Heart right ventricle (tissue), 16 donors: ENCODE measurements around the gene ATXN7L1. TPM values are rescaled to one million over a fixed set of nuclear protein-coding genes. Genes with fewer than 3 reads are reported as not detected.
"Not testable (repeated sequence)": the region's sequence is repeated elsewhere in the genome, so short reads cannot be mapped to it uniquely, and the experiment has no call there.

Experiments used
- ATAC-seq, 8 donors: fragments of 200-7000 bp; cut with Tn5 transposase; one replicate each; pipeline ENCODE4 v1.9.1; 2020; ENCODE audit warnings: mild to moderate bottlenecking in 8 of 8, moderate library complexity in 8 of 8, moderate number of reproducible peaks in 1 of 8
- DNase-seq, 2 donors: peaks; one replicate each; pipeline ENCODE4 v3.0.0-alpha.2; 2020
- H3K27ac ChIP-seq, 10 donors: fragments of 200-600 bp; sonication (generic) in 2 of 10; one replicate each; pipeline versions ENCODE4 v1.5.0 to v1.8.0; 2020 to 2022; ENCODE audit warnings: mild to moderate bottlenecking in 3 of 10
- H3K27me3 ChIP-seq, 7 donors: fragments of 200-600 bp; one replicate each; pipeline ENCODE4 v1.8.0; 2021 to 2022; ENCODE audit warnings: mild to moderate bottlenecking in 2 of 7
- H3K36me3 ChIP-seq, 9 donors: fragments of 200-600 bp; sonication (generic) in 1 of 9; one replicate each; pipeline versions ENCODE4 v1.5.0 to v1.8.0; 2020 to 2022; ENCODE audit warnings: mild to moderate bottlenecking in 2 of 9
- H3K4me1 ChIP-seq, 9 donors: fragments of 200-600 bp; sonication (generic) in 1 of 9; one replicate each; pipeline versions ENCODE4 v1.5.0 to v1.8.0; 2020 to 2022; ENCODE audit warnings: mild to moderate bottlenecking in 4 of 9
- H3K4me3 ChIP-seq, 10 donors: fragments of 200-600 bp; sonication (generic) in 2 of 10; one replicate each; pipeline versions ENCODE4 v1.5.0 to v1.8.0; 2020 to 2022; ENCODE audit warnings: mild to moderate bottlenecking in 7 of 10, moderate library complexity in 2 of 10
- H3K9me3 ChIP-seq, 11 donors: fragments of 200-600 bp in 10 of 11; sonication (generic) in 2 of 11; one replicate each; pipeline versions ENCODE4 v1.5.0 to v1.8.0; 2013 to 2022; ENCODE audit warnings: mild to moderate bottlenecking in 2 of 11, control low read depth in 1 of 11, moderate library complexity in 1 of 11
- WGBS, 2 donors: extraction: QIAGEN DNeasy Blood & Tissue Kit; methylation state at CpG; one replicate each; pipeline ENCODE4 v1.1.7; 2013; ENCODE audit warnings: inconsistent platforms in 1 of 2; 5-methylcytosine and 5-hydroxymethylcytosine counted together
- intact Hi-C, 10 donors: fragments of 100-400 bp; cut with DNase I; formaldehyde crosslinking; loops; one replicate each; pipeline versions ENCODE4 v1.11.1 to v1.14.2; 2022
- polyA plus RNA-seq, 2 donors: library from polyadenylated mRNA; stranded (reverse); fragments of 200-250 nt; gene quantifications; one replicate each; pipeline ENCODE4 v1.2.3, GENCODE V29; 2013
- total RNA-seq, 10 donors: library from RNA; stranded (reverse); fragmentation: NEBNext Ultra II Directional in 3 of 10; extraction: Animal tissue kit (Norgen Biotek cat#: 25700) in 3 of 10; gene quantifications; one replicate each; pipeline versions ENCODE4 v1.2.1 to v1.2.4, GENCODE V29; 2021 to 2023
- TF ChIP-seq, protein P1 (sequence below), 9 donors: fragments of 200-600 bp; sonication (generic) in 2 of 9; IDR thresholded peaks; one replicate each; pipeline versions ENCODE4 v1.5.0 to v1.8.0; 2021 to 2022; ENCODE audit warnings: antibody characterized with exemption in 9 of 9, mild to moderate bottlenecking in 5 of 9, moderate library complexity in 1 of 9
- donor health status: Arrhythmogenic right ventricular cardiomyopathy.
- donor health status: ischemic (EF 13 %, LVEDD 7.1; RV severe dilation, severe dysfunction).
- donor health status: healthy with polysubstance abuse.
- donor health status: DM: no; HTN: yes; CAD: no.
- donor health status: DM: no; HTN: no; CAD: no.
- donor health status: ischemic (EF 25% LVEDD 6.9; RV normal size, moderate dysfunction).
- donor health status: ischemic (EF 25% LVEDD 5.7; RV mildly dilated, moderate dysfunction).
- donor health status: healthy.
- donor health status: DM: yes; HTN: yes; CAD: no.
- donor health status: Ischemic cardiomyopathy.
- donor health status: ischemic (EF 35%, LVEDD 5.7; RV mildly dilated, moderate dysfunction).
- donor health status: nonischemic (EF 11% LVEDD 7.7; RV severe dilation, severe dysfunction).
- donor health status: DM: yes; HTN: yes; CAD: no.
- donor health status: PGD.
- donor health status: ischemic (EF 29% LVEDD 5.4; RV normal size, mild dysfunction).
- donor health status: nonischemic (EF 23%, LVEDD 6.1; RV moderate dilation, normal function).

The ATXN7L1 gene
- total and polyA plus RNA-seq, 12 donors, result 1.7 to 7.2 (median 5.4) TPM

DNA sequence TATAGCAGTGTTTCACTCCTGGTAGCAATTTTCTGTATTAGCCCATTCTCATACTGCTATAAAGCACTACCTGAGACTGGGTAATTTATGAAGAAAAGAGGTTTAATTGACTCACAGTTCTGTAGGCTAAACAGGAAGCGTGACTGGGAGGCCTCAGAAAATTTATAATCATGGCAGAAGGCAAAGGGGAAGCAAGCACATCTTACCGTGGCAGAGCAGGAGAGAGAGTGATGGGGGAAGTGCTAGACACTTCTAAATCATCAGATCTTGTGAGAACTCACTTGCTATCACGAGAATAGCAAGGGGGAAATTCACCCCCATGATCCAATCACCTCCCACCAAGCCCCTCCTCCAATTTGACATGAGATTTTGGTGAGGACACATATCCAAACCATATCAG lies 163.5 kb downstream of the ATXN7L1 start:
- intact Hi-C loops, result loop anchor here in 1 of 10 donors (5.0 kb wide), 1 partner anchor 41 kb away; no protein-coding TSS in a partner anchor
- peaks cover 0 to 28% (median 11%) of the 10 kb centered on the region in 11 donors for H3K9me3 ChIP-seq
- TF ChIP-seq, protein P1, sequence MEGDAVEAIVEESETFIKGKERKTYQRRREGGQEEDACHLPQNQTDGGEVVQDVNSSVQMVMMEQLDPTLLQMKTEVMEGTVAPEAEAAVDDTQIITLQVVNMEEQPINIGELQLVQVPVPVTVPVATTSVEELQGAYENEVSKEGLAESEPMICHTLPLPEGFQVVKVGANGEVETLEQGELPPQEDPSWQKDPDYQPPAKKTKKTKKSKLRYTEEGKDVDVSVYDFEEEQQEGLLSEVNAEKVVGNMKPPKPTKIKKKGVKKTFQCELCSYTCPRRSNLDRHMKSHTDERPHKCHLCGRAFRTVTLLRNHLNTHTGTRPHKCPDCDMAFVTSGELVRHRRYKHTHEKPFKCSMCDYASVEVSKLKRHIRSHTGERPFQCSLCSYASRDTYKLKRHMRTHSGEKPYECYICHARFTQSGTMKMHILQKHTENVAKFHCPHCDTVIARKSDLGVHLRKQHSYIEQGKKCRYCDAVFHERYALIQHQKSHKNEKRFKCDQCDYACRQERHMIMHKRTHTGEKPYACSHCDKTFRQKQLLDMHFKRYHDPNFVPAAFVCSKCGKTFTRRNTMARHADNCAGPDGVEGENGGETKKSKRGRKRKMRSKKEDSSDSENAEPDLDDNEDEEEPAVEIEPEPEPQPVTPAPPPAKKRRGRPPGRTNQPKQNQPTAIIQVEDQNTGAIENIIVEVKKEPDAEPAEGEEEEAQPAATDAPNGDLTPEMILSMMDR (IDR thresholded peaks at IDR 0.05), result no peak
- peaks cover 0 to 35% (median 14%) of the 10 kb centered on the region in 9 donors for H3K4me1 ChIP-seq
- no peak for DNase-seq
- H3K4me3 ChIP-seq, result no peak overlapping the region
- H3K27me3 ChIP-seq, result no peaks in the 10 kb centered on the region
- WGBS, 2 donors, result 90 to 94% methylated on average over 3 of the region's 3 CpGs
- no peak for ATAC-seq
- H3K27ac ChIP-seq, result no peak overlapping the region
- H3K36me3 ChIP-seq, result peaks cover 0 to 4% (median 0%) of the 10 kb centered on the region in 9 donors

DNA sequence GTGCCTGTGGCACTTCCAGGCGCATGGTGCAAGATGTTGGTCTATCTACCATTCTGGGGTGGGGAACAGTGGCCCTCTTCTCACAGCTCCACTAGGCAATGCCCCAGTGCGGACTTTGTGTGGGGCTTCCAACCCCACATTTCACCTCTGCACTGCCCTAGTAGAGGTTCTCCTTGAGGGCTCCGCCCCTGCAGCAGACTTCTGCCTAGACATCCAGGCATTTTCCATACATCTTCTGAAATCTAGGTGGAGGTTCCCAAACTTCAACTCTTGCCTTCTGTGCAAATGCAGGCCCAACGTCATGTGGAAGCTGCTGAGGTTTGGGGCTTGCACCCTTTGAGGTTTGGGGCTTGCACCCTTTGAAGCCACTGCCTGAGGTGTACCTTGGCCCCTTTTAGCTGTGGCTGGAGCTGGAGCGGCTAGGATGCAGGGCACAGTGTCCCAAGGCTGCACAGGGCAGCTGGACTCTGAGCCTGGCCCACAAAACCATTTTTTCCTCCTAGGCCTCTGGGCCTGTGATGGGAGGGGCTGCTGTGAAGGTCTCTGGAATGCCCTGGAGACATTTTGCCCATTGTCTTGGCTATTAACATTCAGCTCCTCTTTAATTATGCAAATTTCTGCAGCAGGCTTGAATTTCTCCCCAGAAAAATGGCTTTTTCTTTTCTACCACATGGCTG lies 164.5 kb downstream of the ATXN7L1 start:
- WGBS, 2 donors, result 97 to 98% methylated on average over 5 of the region's 5 CpGs
- intact Hi-C loops, result loop anchor here in 1 of 10 donors (5.0 kb wide), 1 partner anchor 40 kb away; no protein-coding TSS in a partner anchor
- peaks cover 0 to 40% (median 14%) of the 10 kb centered on the region in 9 donors for H3K4me1 ChIP-seq
- H3K27ac ChIP-seq, result no peak overlapping the region
- H3K36me3 ChIP-seq, result peaks cover 0 to 4% (median 0%) of the 10 kb centered on the region in 9 donors
- H3K9me3 ChIP-seq, result peaks cover 0 to 28% (median 11%) of the 10 kb centered on the region in 11 donors
- TF ChIP-seq, protein P1 (IDR thresholded peaks at IDR 0.05), result no peak
- no peak for DNase-seq
- no peak for ATAC-seq
- H3K27me3 ChIP-seq, result no peaks in the 10 kb centered on the region
- H3K4me3 ChIP-seq, result no peak overlapping the region

DNA sequence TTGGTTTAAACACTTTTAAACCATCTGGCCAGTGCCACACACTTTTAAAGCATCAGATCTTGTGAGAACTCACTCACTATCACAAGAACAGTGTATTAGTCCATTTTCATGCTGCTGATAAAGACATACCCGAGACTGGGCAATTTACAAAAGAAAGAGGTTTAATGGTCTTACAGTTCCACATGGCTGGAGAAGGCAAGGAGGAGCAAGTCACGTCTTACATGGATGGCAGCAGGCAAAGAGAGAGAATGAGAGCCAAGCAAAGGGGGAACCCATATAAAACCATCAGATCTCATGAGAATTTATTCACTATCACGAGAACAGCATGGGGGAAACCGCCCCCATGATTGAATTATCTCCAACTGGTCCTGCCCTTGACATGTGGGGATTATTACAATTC lies 165.7 kb downstream of the ATXN7L1 start:
- ATAC-seq, H3K27ac ChIP-seq, H3K4me3 ChIP-seq, DNase-seq, H3K36me3 ChIP-seq, H3K27me3 ChIP-seq: not testable (repeated sequence)
- intact Hi-C loops, result loop anchor here in 1 of 10 donors (5.0 kb wide), 1 partner anchor 38 kb away; no protein-coding TSS in a partner anchor
- Histone ChIP-seq H3K4me1 (peaks cover 0 to 40% (median 14%) of the 10 kb centered on the region in 9 donors), H3K9me3 (peaks cover 0 to 28% (median 11%) of the 10 kb centered on the region in 11 donors)
- WGBS, 2 donors, result 96 to 99% methylated on average over 4 of the region's 4 CpGs

DNA sequence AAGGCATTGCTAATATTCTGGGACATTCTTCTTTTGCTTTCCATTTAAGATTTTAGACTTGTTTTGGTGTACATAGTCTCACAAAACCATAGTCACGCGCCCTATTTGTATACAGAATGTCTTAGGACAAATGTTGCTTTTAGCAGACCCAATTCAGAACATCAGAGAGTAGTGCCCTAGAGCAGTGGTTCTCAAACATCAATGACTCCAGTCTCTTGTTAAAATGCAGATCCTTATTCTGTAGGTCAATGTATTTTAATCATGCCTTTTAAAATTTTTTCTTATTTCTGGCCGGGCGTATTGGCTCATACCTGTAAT lies 167.7 kb downstream of the ATXN7L1 start:
- Histone ChIP-seq H3K36me3 (peaks cover 0 to 4% (median 0%) of the 10 kb centered on the region in 9 donors), H3K4me3 (no peak overlapping the region), H3K27ac (no peak overlapping the region), H3K9me3 (peaks cover 0 to 28% (median 11%) of the 10 kb centered on the region in 11 donors), H3K27me3 (no peaks in the 10 kb centered on the region), H3K4me1 (peaks cover 0 to 22% (median 9%) of the 10 kb centered on the region in 9 donors)
- intact Hi-C loops, result loop anchor here in 1 of 10 donors (10.0 kb wide), 1 partner anchor 54 kb away; no protein-coding TSS in a partner anchor
- WGBS, 2 donors, result 96 to 98% methylated on average over 4 of the region's 4 CpGs
- DNase-seq, result no peak
- no peak for ATAC-seq
- TF ChIP-seq, protein P1 (IDR thresholded peaks at IDR 0.05), result no peak
